ENCODE data around the gene DLGAP1. TPM values are rescaled to one million over a fixed set of nuclear protein-coding genes. Genes with fewer than 3 reads are reported as not detected.

The DLGAP1 gene
- total RNA-seq, 1 experiment from 2014 or later: 0.39 TPM

GRCh38 chr18:3538456-3538855, 916.7 kb downstream of the DLGAP1 start:
- ChIA-PET CTCF (no interaction called here), POLR2A (no interaction called here), RAD21 (ENCODE audit: low non-redundant PET in 1 of 2, low total read pairs in 2 of 2, uncharacterized antibody in 2 of 2, unreplicated experiment in 2 of 2) (no interaction called here)
- no peaks in the 10 kb centered on the region for H3K36me3 ChIP-seq (ENCODE audit: control insufficient read depth in 1 of 2, insufficient read depth in 2 of 2, low read length in 2 of 2)
- no peaks in the 10 kb centered on the region for H3K27me3 ChIP-seq (ENCODE audit: insufficient read depth, low read length)
- no TSS peak for BruUV-seq (replicated peaks)
- H3K9me3 ChIP-seq (ENCODE audit: control insufficient read depth in 1 of 2, insufficient read depth in 1 of 2, low read depth in 1 of 2, low read length in 2 of 2): no peaks in the 10 kb centered on the region; a peak in 1 of 4 replicates
- H3K79me2 ChIP-seq (ENCODE audit: insufficient read depth, low read length): no peaks in the 10 kb centered on the region
- H3K27ac ChIP-seq (ENCODE audit: low read depth, low read length): no peak overlapping the region
- no peak overlapping the region for H3K4me3 ChIP-seq (replicated peaks in 1 of 2; ENCODE audit: low read depth in 1 of 2, low read length in 2 of 2)
- no peak overlapping the region for H3K9ac ChIP-seq (ENCODE audit: low read length)
- H3K4me1 ChIP-seq (ENCODE audit: control insufficient read depth in 1 of 2, insufficient read depth in 2 of 2, low read length in 2 of 2): peaks cover 19 to 21% of the 10 kb centered on the region in 2 experiments
- no peaks in the 10 kb centered on the region for H3K9me2 ChIP-seq (ENCODE audit: insufficient read depth)
- H4K20me1 ChIP-seq (ENCODE audit: insufficient read depth): no peaks in the 10 kb centered on the region
- H2AFZ ChIP-seq (ENCODE audit: low read depth, low read length, poor library complexity, severe bottlenecking): no peak overlapping the region
- ATAC-seq (no peak), DNase-seq (ENCODE audit: low read depth, low spot score) (no peak)
- no peak overlapping the region for H3K4me2 ChIP-seq (ENCODE audit: low read length)
- TF ChIP-seq SRF (IDR thresholded peaks at IDR 0.05; ENCODE audit: low read depth): no peak
- TF ChIP-seq CBX3 (IDR thresholded peaks at IDR 0.05; ENCODE audit: low read depth): no peak
- TF ChIP-seq SP1 (IDR thresholded peaks at IDR 0.05; ENCODE audit: low read depth): no peak
- no peak for TF ChIP-seq EGR1 (IDR thresholded peaks at IDR 0.05; ENCODE audit: low read depth)
- TF ChIP-seq REST (IDR thresholded peaks at IDR 0.05; ENCODE audit: low read depth): no peak
- no peak for TF ChIP-seq SIN3A (IDR thresholded peaks at IDR 0.05; ENCODE audit: low read depth)
- no peak for TF ChIP-seq EZH2 (IDR thresholded peaks at IDR 0.05)
- no peak for TF ChIP-seq YY1 (IDR thresholded peaks at IDR 0.05; ENCODE audit: extremely low read depth, insufficient replicate concordance, low read depth, low read length)
- TF ChIP-seq FOSL1 (IDR thresholded peaks at IDR 0.05; ENCODE audit: low read depth): no peak
- TF ChIP-seq ZNF274 (IDR thresholded peaks at IDR 0.05; ENCODE audit: low read depth, low read length): no peak
- no peak for TF ChIP-seq RAD21 (IDR thresholded peaks at IDR 0.05; ENCODE audit: low read depth)
- TF ChIP-seq ZBTB33 (IDR thresholded peaks at IDR 0.05; ENCODE audit: extremely low read depth, insufficient replicate concordance, low read length): no peak
- TF ChIP-seq ZFX (IDR thresholded peaks at IDR 0.05): no peak
- TF ChIP-seq TCF7L2 (IDR thresholded peaks at IDR 0.05; ENCODE audit: borderline replicate concordance, extremely low read depth, insufficient read depth, insufficient read length): no peak
- no peak for TF ChIP-seq EZH2phosphoT487 (IDR thresholded peaks at IDR 0.05; ENCODE audit: borderline replicate concordance)
- no peak for TF ChIP-seq MAX (IDR thresholded peaks at IDR 0.05)
- no peak for TF ChIP-seq CEBPB (IDR thresholded peaks at IDR 0.05; ENCODE audit: low read depth)
- intact Hi-C loops (cut with micrococcal nuclease): no loop called here

Measured in HCT116 (cell line).